ENCODE data around the gene RALGPS1.

GRCh38 chr9:127033789-127034188, 119.2 kb downstream of the RALGPS1 start:
- no peak for TF ChIP-seq CTCF (IDR thresholded peaks at IDR 0.05; ENCODE audit: low read depth, low read length)
- TF ChIP-seq POLR2A (IDR thresholded peaks at IDR 0.05; ENCODE audit: extremely low read depth, insufficient read length) = no peak
